H1 (cell line): ENCODE data around the gene STARD7. TPM values are rescaled to one million over a fixed set of nuclear protein-coding genes. Genes with fewer than 3 reads are reported as not detected.

Experiments used
- CTCF ChIA-PET: fragments of 300-600 bp; sonication (Branson Sonifier 250); formaldehyde crosslinking; loops from one replicate; lab custom pipeline; 2021; ENCODE audit not compliant: partially characterized antibody; lab: Charles Lee
- POLR2A ChIA-PET: fragments of 300-600 bp; sonication (Branson Sonifier 250); formaldehyde crosslinking; loops from one replicate; lab custom pipeline; 2021; ENCODE audit warnings: inconsistent platforms; ENCODE audit not compliant: partially characterized antibody; lab: Charles Lee
- DNase-seq, 2 experiments: peaks; one replicate each; pipeline versions ENCODE4 v3.0.0 to v3.0.0-alpha.2; 2010 to 2022; ENCODE audit warnings: low spot score in 2 of 2, low read depth in 1 of 2, mixed read lengths in 1 of 2
- FAIRE-seq: peaks from 2 replicates; lab custom pipeline; 2011; peaks lifted over from hg19 to GRCh38; lab: Jason Lieb, UNC
- H2AFZ ChIP-seq: 2 replicates; pipeline ENCODE4 v1.8.1; 2012; ENCODE audit warnings: low read length, inconsistent platforms
- H2AK5ac ChIP-seq: 2 replicates; pipeline ENCODE4 v1.6.1; 2013; ENCODE audit warnings: low read depth, low read length
- H2BK120ac ChIP-seq: replicated peaks from 2 replicates; pipeline ENCODE3; 2013; ENCODE audit warnings: low read depth, low read length, inconsistent platforms
- H2BK12ac ChIP-seq: 2 replicates; pipeline ENCODE4 v1.6.1; 2013; ENCODE audit warnings: low read depth, low read length
- H2BK15ac ChIP-seq: 2 replicates; pipeline ENCODE4 v1.6.1; 2013; ENCODE audit warnings: low read length
- H2BK20ac ChIP-seq: 2 replicates; pipeline ENCODE4 v1.6.1; 2013; ENCODE audit warnings: low read length
- H2BK5ac ChIP-seq: 2 replicates; pipeline ENCODE4 v1.6.1; 2013; ENCODE audit warnings: low read depth, low read length
- H3K14ac ChIP-seq: 2 replicates; pipeline ENCODE4 v1.6.1; 2013; ENCODE audit warnings: inconsistent platforms; ENCODE audit not compliant: insufficient read length
- H3K18ac ChIP-seq: 2 replicates; pipeline ENCODE4 v1.6.1; 2013; ENCODE audit warnings: low read length; ENCODE audit errors: extremely low read depth
- H3K23ac ChIP-seq: 2 replicates; pipeline ENCODE4 v1.6.1; 2013; ENCODE audit warnings: inconsistent platforms; ENCODE audit not compliant: insufficient read length
- H3K23me2 ChIP-seq: 2 replicates; pipeline ENCODE4 v1.6.1; 2013; ENCODE audit warnings: low read depth, low read length
- H3K27ac ChIP-seq: 2 replicates; pipeline ENCODE4 v1.6.1; 2011; ENCODE audit warnings: low read depth, low read length, inconsistent platforms
- H3K27me3 ChIP-seq, 4 experiments: replicated peaks in 1 of 4; 1 replicate in 1 of 4; 2 replicates in 3 of 4; pipeline versions ENCODE4 v1.6.1 to v1.8.1; 2011 to 2013; ENCODE audit warnings: low read length in 3 of 4, mild to moderate bottlenecking in 3 of 4, inconsistent platforms in 2 of 4, mixed read lengths in 2 of 4, moderate library complexity in 1 of 4; ENCODE audit not compliant: control insufficient read depth in 3 of 4, insufficient read depth in 3 of 4; ENCODE audit errors: extremely low read depth in 1 of 4
- H3K36me3 ChIP-seq, 4 experiments: 2 replicates each; pipeline versions ENCODE4 v1.6.1 to v1.8.1; 2011 to 2013; ENCODE audit warnings: mild to moderate bottlenecking in 4 of 4, low read length in 3 of 4, moderate library complexity in 2 of 4, control low read depth in 1 of 4, inconsistent platforms in 1 of 4; ENCODE audit not compliant: insufficient read depth in 4 of 4, control insufficient read depth in 2 of 4
- H3K4ac ChIP-seq: replicated peaks from 2 replicates; pipeline ENCODE3; 2013; ENCODE audit warnings: low read length, low read depth, mixed read lengths, inconsistent platforms; ENCODE audit not compliant: insufficient read length
- H3K4me1 ChIP-seq, 4 experiments: replicated peaks in 1 of 4; 1 replicate in 1 of 4; 2 replicates in 3 of 4; pipeline versions ENCODE4 v1.6.1 to v1.8.1; 2011 to 2013; ENCODE audit warnings: low read length in 3 of 4, inconsistent platforms in 2 of 4, mixed read lengths in 1 of 4; ENCODE audit not compliant: insufficient read depth in 4 of 4, control insufficient read depth in 3 of 4
- H3K4me2 ChIP-seq, 2 experiments: 2 replicates each; pipeline versions ENCODE4 v1.6.1 to v1.8.1; 2011 to 2013; ENCODE audit warnings: low read depth in 2 of 2, low read length in 2 of 2, control low read depth in 1 of 2, inconsistent platforms in 1 of 2, mild to moderate bottlenecking in 1 of 2; ENCODE audit not compliant: insufficient read depth in 1 of 2
- H3K4me3 ChIP-seq, 4 experiments: fragments of 200-600, 300-600 bp in 1 of 4; sonication (generic), shearing (Covaris generic), sonication (Bioruptor Twin) in 1 of 4; 2 replicates each; pipeline versions ENCODE4 v1.5.1 to v1.8.1; 2011 to 2016; ENCODE audit warnings: low read length in 4 of 4, low read depth in 3 of 4, control low read depth in 2 of 4, inconsistent platforms in 2 of 4, mild to moderate bottlenecking in 2 of 4, mixed read lengths in 1 of 4, moderate library complexity in 1 of 4; ENCODE audit not compliant: insufficient read depth in 2 of 4; ENCODE audit errors: extremely low read depth in 1 of 4
- H3K56ac ChIP-seq: replicated peaks from 2 replicates; pipeline ENCODE3; 2013; ENCODE audit warnings: low read depth, mild to moderate bottlenecking, mixed read lengths, low read length, inconsistent platforms; ENCODE audit not compliant: insufficient read length
- H3K79me1 ChIP-seq: 2 replicates; pipeline ENCODE4 v1.6.1; 2013; ENCODE audit warnings: low read depth, low read length, control low read depth
- H3K79me2 ChIP-seq, 2 experiments: 2 replicates each; pipeline versions ENCODE4 v1.6.1 to v1.8.1; 2012 to 2013; ENCODE audit warnings: low read length in 2 of 2, mild to moderate bottlenecking in 2 of 2, inconsistent platforms in 1 of 2; ENCODE audit not compliant: insufficient read depth in 2 of 2, control insufficient read depth in 1 of 2
- H3K9ac ChIP-seq, 4 experiments: replicated peaks in 1 of 4; 1 replicate in 1 of 4; 2 replicates in 3 of 4; pipeline versions ENCODE4 v1.6.1 to v1.8.1; 2011 to 2013; ENCODE audit warnings: low read depth in 3 of 4, low read length in 3 of 4, control low read depth in 2 of 4, mild to moderate bottlenecking in 2 of 4, moderate library complexity in 2 of 4, inconsistent platforms in 1 of 4; ENCODE audit errors: extremely low read depth in 1 of 4
- H3K9me3 ChIP-seq, 2 experiments: 2 replicates each; pipeline versions ENCODE4 v1.6.1 to v1.8.1; 2012 to 2013; ENCODE audit warnings: mild to moderate bottlenecking in 2 of 2, moderate library complexity in 2 of 2, control low read depth in 1 of 2, inconsistent platforms in 1 of 2, low read depth in 1 of 2, low read length in 1 of 2, mixed read lengths in 1 of 2; ENCODE audit not compliant: insufficient read depth in 2 of 2
- H4K20me1 ChIP-seq, 2 experiments: replicated peaks in 1 of 2; 2 replicates each; pipeline versions ENCODE3 to v1.8.1; 2011 to 2013; ENCODE audit warnings: inconsistent platforms in 2 of 2, low read length in 2 of 2, mild to moderate bottlenecking in 1 of 2; ENCODE audit not compliant: insufficient read depth in 2 of 2, control insufficient read depth in 1 of 2
- H4K5ac ChIP-seq: 2 replicates; pipeline ENCODE4 v1.6.1; 2013; ENCODE audit warnings: low read length, low read depth, mixed read lengths, inconsistent platforms; ENCODE audit not compliant: insufficient read length
- H4K8ac ChIP-seq: 2 replicates; pipeline ENCODE4 v1.8.0; 2013; ENCODE audit warnings: mild to moderate bottlenecking, moderate library complexity, low read length, inconsistent platforms; ENCODE audit not compliant: insufficient read depth; ENCODE audit errors: extremely low read depth
- H4K91ac ChIP-seq: replicated peaks from 2 replicates; pipeline ENCODE3; 2013; ENCODE audit warnings: low read length, mixed read lengths, inconsistent platforms; ENCODE audit not compliant: insufficient read length
- ASH2L ChIP-seq: fragments of 200-600, 300-600 bp; sonication (generic); IDR thresholded peaks from one replicate; pipeline ENCODE4 v1.7.1; 2017; ENCODE audit warnings: low read length
- BCL11A ChIP-seq, 2 experiments: IDR thresholded peaks; one replicate each; pipeline ENCODE4 v1.6.1; 2011; ENCODE audit warnings: low read depth in 2 of 2, low read length in 2 of 2, mild to moderate bottlenecking in 2 of 2
- SIRT6 ChIP-seq: IDR thresholded peaks from one replicate; pipeline ENCODE4 v1.7.1; 2012; ENCODE audit warnings: low read length, inconsistent platforms
- TAF7 ChIP-seq: optimal IDR thresholded peaks from 2 replicates; pipeline ENCODE3; 2011; ENCODE audit warnings: low read depth, mild to moderate bottlenecking, inconsistent platforms, low read length, moderate library complexity, borderline replicate concordance
- WGBS, 2 experiments: shearing (Covaris generic) in 1 of 2; methylation state at CpG; one replicate each; pipeline versions ENCODE4 v1.1.6 to v1.1.7; 2013 to 2015; ENCODE audit warnings: low lambda C conversion rate in 2 of 2, mixed read lengths in 2 of 2, inconsistent platforms in 1 of 2, low coverage in 1 of 2, missing lambda C conversion rate in 1 of 2; ENCODE audit not compliant: insufficient replicate concordance in 2 of 2, insufficient coverage in 1 of 2, insufficient read length in 1 of 2; ENCODE audit errors: extremely low coverage in 1 of 2, missing lambda C conversion rate in 1 of 2; 5-methylcytosine and 5-hydroxymethylcytosine counted together
- polyA plus RNA-seq, 7 experiments: library from polyadenylated mRNA; depleted of rRNA in 3 of 7; stranded (reverse) in 5 of 7; unstranded in 2 of 7; fragments of >200 nt in 5 of 7; fragments of 200-250 nt in 2 of 7; gene quantifications; 1 replicate in 5 of 7; 2 replicates in 1 of 7; 4 replicates in 1 of 7; pipeline versions ENCODE4 v1.2.1 to v1.2.3, GENCODE V29; 2011 to 2013; ENCODE audit warnings: missing spikeins in 2 of 7, mixed read lengths in 2 of 7
- total RNA-seq: library from RNA; stranded (reverse); fragmentation: NEBNext Ultra II Directional; extraction: Animal tissue kit (Norgen Biotek cat#: 25700); gene quantifications from 2 replicates; pipeline ENCODE4 v1.2.1, GENCODE V29; 2021

Gene STARD7
- total and polyA plus RNA-seq, 2 of the 8 experiments (the other 6 are each of a cell fraction or from before 2014, with no cell fraction given) = 89.1 to 200 TPM

DNA sequence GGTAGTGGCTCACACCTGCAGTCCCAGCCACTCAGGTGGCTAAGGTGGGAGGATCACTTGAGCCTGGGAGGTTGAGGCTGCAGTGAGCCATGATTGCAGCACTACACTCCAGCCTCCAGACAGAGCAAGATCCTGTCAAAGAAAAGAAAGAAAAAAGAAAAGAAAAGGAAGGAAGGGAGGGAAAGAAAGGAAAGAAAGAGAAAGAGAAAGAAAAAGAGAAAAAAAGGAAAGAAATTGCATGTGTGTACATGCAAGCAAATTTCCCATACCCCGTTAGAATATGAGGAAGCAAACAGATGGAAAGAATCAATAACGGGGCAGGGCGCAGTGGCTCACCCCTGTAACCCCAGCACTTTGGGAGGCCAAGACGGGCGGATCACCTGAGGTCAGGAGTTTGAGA, 39.3 kb upstream of the STARD7 start:
- POLR2A ChIA-PET = interaction anchor here (1.2 to 1.6 kb wide), 2 partner anchors 8 to 44 kb away, joined by 3 read pairs; no protein-coding TSS in a partner anchor

More for the DNA sequence above, 39.3 kb upstream of the STARD7 start:
- Histone ChIP-seq H3K4me1 (no peaks in the 10 kb centered on the region), H3K36me3 (peaks cover 0 to under 1% (median 0%) of the 10 kb centered on the region in 4 experiments; a peak in 2 of 8 replicates), H2AK5ac (no peak overlapping the region), H4K91ac (no peak overlapping the region), H3K27me3 (no peaks in the 10 kb centered on the region), H3K4me2 (no peak overlapping the region), H2BK5ac (no peak overlapping the region), H2BK20ac (no peak overlapping the region), H3K18ac (no peak overlapping the region), H3K27ac (no peak overlapping the region), H3K4me3 (no peak overlapping the region), H3K9ac (no peak overlapping the region), H3K9me3 (no peaks in the 10 kb centered on the region), H4K20me1 (peaks cover 0 to 3% of the 10 kb centered on the region in 2 experiments), H3K4ac (no peak overlapping the region), H2BK12ac (no peak overlapping the region), H4K5ac (no peak overlapping the region), H3K56ac (no peak overlapping the region), H3K79me1 (peaks cover 2% of the 10 kb centered on the region; the same call in 1 of the 2 replicates), H3K23me2 (no peaks in the 10 kb centered on the region), H2BK120ac (no peak overlapping the region), H3K23ac (no peak overlapping the region), H2BK15ac (no peak overlapping the region), H4K8ac (no peak overlapping the region), H2AFZ (no peak overlapping the region), H3K14ac (no peak overlapping the region), H3K79me2 (no peaks in the 10 kb centered on the region)
- DNase-seq (no peak), FAIRE-seq (no peak)
- CTCF ChIA-PET = interaction anchor here (1.5 kb wide), 1 partner anchor 13 kb away, joined by 5 read pairs; no protein-coding TSS in a partner anchor
- TF ChIP-seq BCL11A (IDR thresholded peaks at IDR 0.05; ENCODE audit: low read depth in 2 of 2, low read length in 2 of 2) (no peak), TAF7 (no peak), SIRT6 (no peak), ASH2L (no peak)
- 90% methylated on average over 5 of the region's 5 CpGs; no CpG with 5 or more reads in 1 of the 2 experiments for WGBS, 2 experiments
